NCI-H82 treated with DMSO at 0.1 percent for 48 hours (cell line): ENCODE results near the gene ADAMTSL1.
A peak's percentile ranks its signal among the peaks of the same experiment; 100 is the strongest.

ENCODE experiments used
- DNase-seq: peaks from one replicate; lab custom pipeline; 2025; ENCODE audit not compliant: unreplicated experiment; lab: John Stamatoyannopoulos, UW

ADAMTSL1 gene

DNA sequence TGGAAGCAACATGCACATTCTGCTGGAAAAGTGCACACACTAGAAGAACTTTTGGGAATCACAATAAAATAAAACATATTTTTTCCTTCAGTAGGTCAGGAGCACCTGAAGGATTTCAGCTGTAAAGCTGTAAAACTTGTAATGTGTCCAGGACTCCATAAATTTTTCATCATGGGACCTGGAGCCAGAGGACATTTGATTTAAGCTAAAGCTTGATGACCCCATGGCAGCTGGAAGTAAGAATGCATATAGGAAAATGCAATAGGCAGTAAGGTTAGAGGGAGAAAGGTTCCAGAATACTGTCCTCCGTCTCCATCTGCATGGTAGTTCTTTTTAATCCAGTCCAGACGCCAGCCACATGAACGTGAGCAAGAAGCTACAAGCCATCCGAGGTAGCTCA lies 166.0 kb downstream of the ADAMTSL1 start:
- DNase-seq: no peak

DNA sequence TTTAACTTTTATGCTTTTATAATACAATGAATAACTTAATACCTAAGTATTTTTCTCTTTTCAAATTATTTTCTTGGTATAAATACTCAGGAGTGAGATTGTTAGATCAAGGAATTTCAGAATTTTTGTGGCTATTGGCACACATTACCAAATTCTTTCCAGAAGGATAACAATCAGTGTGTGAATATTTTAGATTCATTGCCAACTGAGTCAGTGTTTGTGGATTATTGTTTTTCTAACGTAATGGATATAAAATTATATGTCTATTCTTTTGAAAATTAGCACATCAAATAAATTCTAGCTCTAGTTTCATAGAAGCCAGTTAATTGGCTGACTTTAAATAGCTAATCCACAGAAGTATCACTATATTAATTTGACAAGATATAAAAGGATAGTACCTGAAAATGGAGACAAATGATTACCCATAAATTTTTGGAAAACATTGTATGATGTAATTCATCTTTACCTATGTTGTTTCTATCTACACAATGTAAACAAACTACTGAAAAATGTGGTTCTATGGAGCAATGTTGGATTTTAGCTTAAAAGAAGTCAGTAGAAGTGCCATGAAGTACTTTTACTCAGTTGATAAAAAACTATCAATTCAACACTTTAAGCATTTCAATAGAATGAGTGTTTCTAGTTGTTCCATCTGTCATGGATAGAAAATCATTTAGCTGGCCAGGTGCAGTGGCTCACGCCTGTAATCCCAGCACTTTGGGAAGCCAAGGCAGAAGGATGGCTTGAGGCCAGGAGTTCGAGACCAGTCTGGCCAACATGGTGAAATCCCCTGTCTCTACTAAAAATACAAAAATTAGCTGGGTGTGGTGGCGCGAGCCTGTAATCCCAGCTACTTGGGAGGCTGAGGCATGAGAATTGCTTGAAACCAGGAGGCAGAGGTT lies 185.1 kb downstream of the ADAMTSL1 start:
- DNase-seq: no peak

DNA sequence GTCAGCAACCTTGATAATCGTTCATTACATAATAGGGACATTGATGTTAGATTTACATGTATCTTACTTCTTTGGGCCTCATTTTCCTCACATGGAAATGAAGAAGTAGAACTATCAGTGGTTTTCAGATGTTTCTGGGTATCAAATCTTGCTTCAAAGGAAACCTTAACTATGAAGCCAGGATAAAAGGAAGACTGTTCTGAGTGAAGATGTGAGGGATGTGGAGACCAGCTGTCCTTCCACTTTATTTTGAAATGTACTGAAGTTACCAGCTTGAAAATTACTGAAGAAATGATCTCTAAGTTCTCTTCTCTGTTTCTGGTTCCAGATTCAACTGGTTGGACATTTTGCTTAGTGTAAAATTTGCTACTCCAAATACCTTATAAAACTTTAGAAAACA lies 186.0 kb downstream of the ADAMTSL1 start:
- DNase-seq: no peak

DNA sequence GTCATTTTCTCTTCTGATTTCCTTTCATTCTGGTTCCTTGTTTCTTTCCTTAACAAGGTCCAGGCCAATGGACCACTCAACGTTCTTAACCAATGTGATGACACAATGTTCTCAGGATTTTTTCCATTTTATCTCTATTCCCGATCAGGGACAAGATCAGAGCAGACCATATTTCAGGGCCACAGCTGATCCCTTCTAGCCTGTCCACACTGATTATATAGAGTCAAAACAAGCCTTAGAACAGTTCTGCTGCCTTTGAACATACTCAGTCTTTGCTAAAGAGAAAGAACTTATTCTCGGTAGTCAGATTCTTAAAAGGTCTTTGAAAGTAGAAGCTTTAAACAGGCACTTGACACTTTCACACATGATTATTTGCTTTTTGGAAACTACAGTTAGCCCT lies 188.4 kb downstream of the ADAMTSL1 start:
- DNase-seq: no peak

DNA sequence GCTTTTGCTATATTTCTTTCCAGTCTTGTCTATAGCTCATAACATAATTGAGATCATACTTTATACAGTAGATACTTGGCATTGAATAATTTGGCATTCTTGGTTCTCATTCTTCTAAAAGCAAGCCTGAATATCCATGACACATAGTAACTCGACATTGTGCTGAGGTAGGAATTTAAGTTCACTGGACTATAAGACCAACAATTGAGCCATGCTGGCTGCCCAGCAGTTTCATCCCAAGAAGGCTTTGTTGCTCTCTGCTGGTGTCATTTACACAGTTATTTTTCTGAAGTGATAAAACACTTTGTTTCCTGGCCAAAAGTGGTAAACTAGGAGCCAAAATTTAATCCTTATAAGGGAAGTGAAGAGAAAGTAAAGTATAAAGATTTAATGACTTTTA lies 192.0 kb downstream of the ADAMTSL1 start:
- DNase-seq: no peak

DNA sequence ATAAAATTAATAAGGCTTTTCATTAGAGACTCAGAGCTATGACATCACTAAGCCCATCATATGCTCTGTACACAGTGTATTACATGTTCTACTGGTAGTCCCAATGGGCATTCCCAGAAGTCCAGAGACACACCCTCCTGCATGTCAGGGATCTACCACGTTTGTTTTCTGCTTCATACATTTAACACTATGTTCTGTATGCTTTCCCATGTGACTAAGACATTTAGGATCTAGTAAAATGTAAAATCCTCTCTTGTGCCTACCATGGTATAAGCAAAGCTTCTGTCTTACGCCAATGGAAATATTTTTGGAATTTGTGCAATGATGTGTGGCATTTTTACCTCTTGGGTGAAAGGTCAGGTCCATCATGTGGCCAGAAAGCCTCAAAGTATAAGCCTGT lies 192.4 kb downstream of the ADAMTSL1 start:
- DNase-seq: no peak

DNA sequence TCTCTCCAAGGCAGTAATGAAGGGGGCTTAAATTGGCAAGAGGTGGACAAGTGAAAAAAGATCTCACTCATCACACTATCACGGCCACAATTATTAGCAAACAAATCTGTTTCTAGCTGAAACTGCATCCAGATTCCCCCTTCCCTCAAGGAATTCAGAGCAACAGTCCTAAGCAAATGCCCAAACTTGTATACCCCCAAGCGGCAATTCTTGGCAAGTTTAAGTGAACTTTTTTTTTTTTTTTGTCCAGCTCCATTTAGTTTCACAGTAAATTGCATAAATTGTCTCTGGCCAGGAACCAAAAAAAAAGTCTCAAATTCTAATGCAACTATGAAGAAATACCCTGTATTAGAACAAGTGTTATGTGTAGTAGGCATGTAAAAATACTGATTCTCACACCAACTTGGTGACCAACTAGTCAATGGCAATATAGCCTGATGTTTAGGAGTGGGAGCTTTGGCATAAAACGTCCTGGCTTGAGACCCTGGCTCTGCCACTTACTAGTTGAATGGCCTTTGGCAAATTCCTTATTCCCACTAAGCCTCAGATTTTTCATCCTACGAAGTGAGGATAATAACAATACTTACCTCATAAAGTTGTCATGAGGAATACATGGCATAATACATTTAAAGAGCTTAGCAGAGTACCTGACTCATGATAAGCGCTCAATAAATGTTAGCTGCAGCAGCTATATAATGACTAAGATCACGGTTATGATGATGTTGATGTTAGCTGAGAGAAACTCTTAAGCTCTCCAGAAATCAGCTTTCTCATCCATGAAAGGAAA lies 193.2 kb downstream of the ADAMTSL1 start:
- no peak for DNase-seq

DNA sequence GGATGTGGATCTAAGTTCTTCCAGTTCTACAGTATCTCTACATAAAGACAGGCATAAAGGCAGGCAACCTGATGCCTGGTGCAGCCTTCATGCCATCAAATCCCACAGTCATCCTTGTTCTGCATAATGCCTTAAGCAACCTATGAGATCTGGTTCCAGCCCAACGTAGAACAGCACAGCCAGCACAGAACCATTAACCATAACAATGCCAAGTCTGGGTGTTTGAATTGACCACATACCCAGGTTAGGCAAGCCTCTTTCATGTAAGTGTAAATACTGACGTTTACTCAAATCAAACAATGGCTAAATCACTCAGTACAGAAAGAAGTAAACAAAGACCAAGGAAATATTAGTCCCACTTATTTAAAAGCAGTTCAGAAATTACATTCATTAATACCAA lies 195.0 kb downstream of the ADAMTSL1 start:
- DNase-seq: no peak

DNA sequence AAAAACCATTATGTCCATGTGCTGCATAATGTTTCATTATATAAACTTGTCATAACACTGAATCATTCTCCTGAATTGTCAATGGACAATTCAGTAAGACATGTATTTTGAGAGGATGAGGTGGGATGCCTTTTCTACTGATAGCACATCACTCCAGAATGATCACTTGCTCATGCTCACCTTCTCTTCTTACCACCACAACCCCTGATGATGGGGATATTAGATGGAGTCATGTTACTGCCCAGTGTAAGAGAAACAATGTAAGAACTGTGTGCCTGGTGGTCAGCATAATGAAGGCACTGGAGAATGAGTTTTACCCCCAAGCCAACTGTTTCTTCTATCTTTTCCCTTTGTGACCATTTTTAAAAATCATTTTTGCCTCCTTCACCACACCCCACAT lies 198.8 kb downstream of the ADAMTSL1 start:
- DNase-seq: no peak

DNA sequence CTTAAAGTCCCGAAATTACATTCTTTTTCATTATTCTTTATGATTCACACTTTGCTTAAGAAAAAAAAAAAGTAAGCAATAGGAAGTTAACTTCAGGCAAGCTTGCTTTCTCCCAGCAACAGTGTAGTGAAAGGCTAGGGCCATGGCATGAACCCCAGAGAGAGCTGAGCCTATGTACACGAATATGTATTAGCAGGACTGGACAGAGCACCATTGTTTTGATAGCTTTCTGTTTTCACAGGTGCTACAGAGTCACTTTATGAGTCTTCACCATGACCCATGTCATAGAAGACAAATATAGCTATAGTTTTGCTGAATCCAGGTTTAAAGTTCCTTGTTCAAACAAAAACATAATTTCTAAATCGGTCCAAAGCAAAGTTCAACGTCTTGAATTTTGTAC lies 199.2 kb downstream of the ADAMTSL1 start:
- DNase-seq: no peak

DNA sequence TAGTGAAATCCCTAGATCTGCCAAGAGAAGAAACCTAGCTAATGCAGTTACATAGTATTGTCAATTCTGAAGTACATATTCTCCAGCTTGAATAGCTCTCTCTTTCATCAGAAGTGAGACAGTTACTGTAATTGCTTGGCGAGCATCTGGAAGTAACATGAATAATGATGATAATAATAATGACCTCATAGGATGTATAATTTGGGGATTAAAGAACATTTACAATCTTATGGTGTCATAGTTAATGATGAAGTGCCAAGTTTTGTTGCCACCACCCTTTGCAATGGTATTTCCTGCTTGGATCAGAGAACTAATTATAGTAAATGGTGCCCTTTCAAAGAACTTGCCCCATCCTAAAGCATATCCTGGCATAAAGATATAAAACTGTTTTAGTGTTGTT lies 201.4 kb downstream of the ADAMTSL1 start:
- no peak for DNase-seq

DNA sequence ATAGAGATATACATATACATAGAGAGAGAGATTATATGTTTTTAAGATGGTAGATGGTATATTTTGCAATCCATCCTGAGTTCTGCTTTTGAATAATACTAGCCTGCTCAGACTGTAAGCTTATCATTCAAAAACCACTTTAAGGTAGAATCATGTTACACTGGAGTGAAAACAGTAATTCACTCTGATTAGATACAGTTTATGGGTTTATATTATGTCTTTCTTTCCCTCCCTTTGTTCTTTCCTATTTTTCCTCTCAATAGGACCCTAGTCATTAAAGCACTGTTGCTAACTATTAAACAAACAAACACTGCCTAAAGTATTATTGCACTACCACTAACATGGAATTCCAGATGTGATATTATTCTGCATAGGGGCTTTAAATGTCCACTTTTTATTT lies 202.0 kb downstream of the ADAMTSL1 start:
- no peak for DNase-seq

DNA sequence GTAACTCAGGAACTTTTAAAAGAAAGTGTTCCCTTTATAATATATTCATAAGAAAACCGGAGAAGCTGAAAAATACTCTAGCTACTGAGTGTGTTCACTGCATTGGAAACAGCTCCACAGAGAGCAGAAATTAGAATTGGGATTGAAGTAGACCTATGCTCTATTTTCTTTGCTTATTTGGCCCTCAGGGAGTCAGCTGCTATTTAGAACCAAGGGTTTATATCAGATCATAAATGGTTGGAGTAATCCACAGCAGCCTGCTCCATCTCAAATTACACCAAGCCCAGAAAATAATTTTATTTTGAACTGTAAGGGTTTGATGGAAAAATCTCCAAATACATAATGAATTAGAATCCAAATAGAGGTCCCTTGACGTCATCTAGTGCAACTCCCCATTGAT lies 202.6 kb downstream of the ADAMTSL1 start:
- DNase-seq: no peak

DNA sequence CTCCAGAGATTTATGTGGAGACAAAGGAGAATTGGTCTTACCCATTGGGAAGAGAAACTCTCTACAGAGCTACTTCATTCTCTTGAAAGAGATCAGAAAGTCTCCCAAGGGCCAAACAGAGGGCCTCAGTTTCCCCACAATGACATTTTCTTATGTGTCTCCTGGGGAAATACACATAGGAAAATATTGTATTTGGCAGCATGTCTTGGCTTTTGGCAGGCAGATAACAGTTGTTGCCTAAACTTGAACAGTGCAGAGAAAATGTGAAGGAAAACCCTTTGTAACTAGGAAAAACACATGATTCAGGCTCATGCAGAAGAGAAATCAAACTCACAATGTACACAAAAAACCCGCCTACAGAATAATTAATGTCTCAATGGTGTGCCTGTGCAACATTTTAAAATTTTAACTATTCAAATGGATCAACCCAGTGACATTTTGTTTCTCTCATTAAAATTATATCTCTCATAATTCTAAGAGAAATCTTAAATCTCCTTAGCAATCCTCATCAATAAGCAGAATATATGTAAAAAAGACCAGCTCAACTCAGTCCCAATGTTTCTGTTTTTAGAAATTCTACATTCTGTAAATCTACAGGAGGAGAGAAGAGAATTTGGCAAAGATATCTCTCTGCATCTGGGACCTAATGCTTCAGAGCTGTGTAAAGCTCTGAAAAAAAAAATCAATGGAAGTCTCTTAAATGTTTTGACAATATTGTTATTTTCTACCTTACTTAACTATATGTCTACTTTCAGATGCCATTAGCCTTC lies 205.1 kb downstream of the ADAMTSL1 start:
- no peak for DNase-seq

DNA sequence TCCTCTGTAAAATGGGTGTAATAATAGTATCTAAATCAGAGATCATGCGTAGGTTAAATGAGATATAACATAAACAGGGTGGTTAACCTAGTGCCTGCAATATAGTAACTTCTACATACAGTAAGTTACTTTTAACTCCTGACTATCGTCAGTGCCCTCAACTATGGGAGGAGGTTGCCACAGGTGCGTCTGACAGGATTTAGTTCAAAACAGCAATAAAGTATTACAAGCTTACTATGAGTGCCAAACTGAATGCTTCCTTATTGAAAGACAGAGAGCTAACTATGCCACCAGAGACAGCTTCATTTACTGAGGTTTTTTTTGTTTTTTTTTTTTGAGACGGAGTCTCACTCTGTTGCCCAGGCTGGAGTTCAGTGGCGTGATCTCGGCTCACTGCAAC lies 209.0 kb downstream of the ADAMTSL1 start:
- no peak for DNase-seq

DNA sequence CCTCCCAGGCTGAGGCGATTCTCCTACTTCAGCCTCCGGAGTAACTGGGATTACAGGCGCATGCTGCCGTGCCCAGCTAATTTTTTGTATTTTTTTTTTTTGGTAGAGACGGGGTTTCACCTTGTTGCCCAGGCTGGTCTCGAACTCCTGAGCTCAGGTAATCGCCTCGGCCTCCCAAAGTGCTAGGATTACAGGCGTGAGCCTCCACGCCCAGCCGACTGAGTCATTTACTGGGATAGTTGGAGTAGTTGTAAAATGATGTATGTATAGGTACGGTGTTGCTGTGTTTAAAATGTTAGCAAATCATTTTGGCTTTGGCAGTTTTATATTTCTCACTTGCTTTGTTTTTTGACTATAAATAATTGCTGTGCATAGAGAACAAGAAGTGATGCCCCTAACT lies 209.4 kb downstream of the ADAMTSL1 start:
- DNase-seq: no peak

DNA sequence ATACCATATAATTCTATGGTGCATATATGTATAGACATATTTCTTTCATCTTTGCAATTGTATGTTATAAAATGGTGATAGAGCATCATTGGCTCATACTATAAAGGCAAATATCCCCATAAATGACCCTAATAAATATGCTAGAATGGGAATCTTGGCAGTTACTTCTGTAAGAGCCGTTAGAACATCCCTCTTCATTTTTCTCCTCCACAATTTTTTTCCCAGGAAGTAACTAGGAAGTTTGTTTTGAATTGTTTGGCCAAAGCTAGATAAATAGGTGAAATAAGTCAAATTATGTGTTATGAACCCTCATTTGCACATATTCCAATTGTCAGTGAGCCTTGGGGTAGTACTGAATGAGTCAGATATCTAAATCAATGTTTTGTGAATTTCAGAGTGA lies 209.9 kb downstream of the ADAMTSL1 start:
- DNase-seq: no peak

DNA sequence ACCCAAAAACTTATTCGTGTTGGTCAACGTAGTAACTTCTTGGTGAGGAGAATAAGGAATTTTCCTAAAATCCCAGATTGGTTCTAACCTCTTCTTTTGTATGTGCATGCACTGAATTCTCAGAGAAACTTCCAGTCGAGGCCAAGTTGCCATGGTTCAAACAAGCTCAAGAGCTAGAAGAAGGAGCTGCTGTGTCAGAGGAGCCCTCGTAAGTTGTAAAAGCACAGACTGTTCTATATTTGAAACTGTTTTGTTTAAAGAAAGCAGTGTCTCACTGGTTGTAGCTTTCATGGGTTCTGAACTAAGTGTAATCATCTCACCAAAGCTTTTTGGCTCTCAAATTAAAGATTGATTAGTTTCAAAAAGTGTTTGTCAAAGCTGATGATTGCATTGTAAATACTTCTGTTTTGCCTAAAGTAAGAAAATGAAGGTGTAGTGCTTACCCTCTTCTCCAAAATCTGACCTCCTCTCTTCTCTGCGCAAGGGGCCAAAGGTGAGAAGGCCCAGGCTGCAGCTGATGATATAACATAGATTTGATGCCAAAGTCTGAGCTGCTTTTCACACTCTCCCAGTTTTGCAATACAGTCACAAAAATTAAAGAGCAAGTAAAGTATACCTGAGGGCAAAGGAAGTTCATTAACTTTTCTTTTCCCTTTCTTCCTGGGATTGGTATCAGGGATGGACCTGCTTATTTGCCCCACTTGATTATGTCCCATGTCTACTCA lies 210.8 kb downstream of the ADAMTSL1 start:
- DNase-seq: no peak

DNA sequence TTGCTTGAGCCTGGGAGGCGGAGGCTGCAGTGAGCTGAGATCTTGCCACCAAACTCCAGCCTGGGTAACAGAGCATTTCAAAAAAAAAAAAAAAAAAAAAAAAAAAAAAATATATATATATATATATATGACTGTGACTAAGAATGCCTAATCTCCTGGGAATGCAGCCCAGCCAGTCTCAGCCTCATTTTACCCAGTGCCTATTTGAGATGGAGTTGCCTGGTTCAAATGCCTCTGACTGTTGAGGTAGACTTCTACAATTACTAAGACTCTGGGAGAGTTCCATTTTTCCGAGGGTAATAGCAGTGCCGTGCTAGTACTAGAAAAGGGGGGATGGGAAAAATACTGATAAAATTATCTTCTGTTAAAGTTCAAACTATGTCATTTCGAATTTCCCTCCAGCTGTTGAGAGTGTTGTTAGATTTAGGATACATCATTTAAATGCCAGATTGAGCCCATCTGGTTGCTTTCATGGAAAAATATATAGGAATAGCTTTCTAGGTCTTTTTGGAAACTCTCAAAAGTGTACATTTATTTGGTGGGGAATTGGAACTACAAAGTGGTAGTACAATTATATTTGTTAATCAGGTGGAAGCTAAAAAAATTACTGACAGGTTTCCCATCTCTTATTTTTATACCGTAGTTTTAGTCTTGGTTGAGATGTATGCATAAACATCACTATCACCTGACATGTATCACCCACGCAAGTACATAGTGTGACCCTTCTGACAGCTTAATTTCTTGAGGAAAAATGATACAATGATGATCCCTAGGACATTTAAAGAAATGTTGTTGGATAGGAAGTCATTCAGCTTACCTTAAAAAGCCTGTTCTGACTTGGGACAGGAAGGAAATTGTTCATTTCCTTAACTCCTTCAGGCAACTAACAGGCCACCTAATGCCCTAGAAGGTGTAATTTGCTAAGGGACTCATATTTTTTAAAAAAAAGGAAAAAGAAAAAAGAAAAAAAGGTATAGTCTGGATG lies 214.9 kb downstream of the ADAMTSL1 start:
- DNase-seq: no peak

DNA sequence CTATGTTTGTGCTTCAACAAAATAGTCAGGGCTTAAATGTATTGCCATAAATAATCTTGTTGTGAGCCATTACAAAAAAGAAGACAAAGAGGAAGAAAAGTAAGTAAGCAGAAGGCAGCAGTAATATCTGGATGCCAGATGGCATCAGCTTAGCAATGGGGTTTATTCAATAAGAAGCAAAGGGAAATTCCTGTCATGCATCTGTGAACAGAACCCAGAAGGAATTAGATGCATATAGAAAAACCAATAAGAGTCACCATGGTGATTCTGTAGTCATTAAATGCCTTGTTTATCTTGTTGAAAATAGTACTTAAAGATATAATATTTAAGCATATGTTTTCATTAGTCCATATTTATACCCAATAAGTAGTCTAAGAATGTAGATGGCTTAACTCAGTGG lies 216.0 kb downstream of the ADAMTSL1 start:
- peak; percentile 88 for DNase-seq
